ENCODE results near the gene PADI4.

- TF ChIP-seq CTCF (IDR thresholded peaks at IDR 0.05) (no peak), POLR2A (IDR thresholded peaks at IDR 0.05) (no peak)
Measured at GRCh38 chr1:17358557-17358956, 50.6 kb downstream of the PADI4 start.
